ENCODE measurements around the gene VPS29. TPM values are rescaled to one million over a fixed set of nuclear protein-coding genes. Genes with fewer than 3 reads are reported as not detected.
"Not testable (repeated sequence)": the region's sequence is repeated elsewhere in the genome, so short reads cannot be mapped to it uniquely, and the experiment has no call there.

VPS29 gene
- total RNA-seq, 1 donor from 2014 or later = 72.6 TPM

- TF ChIP-seq CTCF (conservative IDR thresholded peaks at IDR 0.05) = no peak
- Mint-ChIP-seq H3K9me3 (no peaks in the 10 kb centered on the region), H3K27ac (peak overlapping the region; percentile 97), H3K4me1 (ENCODE audit: unreplicated experiment) (peaks cover 14% of the 10 kb centered on the region), H3K36me3 (peaks cover 6% of the 10 kb centered on the region), H3K4me3 (peak overlapping the region; percentile 100), H3K27me3 (no peaks in the 10 kb centered on the region)
- DNase-seq (ENCODE audit: extremely low spot score, unreplicated experiment) = no peak
These were observed 34.1 kb downstream of the VPS29 start for GRCh38 chr12:110467847-110468213.

GRCh38 chr12:110466791-110467190 is 35.1 kb downstream of the VPS29 start:
- Mint-ChIP-seq H3K36me3 (peaks cover 6% of the 10 kb centered on the region), H3K4me1 (ENCODE audit: unreplicated experiment) (peaks cover 14% of the 10 kb centered on the region), H3K27ac (no peak overlapping the region), H3K9me3 (no peaks in the 10 kb centered on the region), H3K4me3 (peak overlapping the region; percentile 100), H3K27me3 (no peaks in the 10 kb centered on the region)
- no peak for TF ChIP-seq CTCF (conservative IDR thresholded peaks at IDR 0.05)
- no peak for DNase-seq (ENCODE audit: extremely low spot score, unreplicated experiment)

- not testable (repeated sequence) for H3K27me3 Mint-ChIP-seq
These were observed 36.1 kb downstream of the VPS29 start for GRCh38 chr12:110465765-110466164.

GRCh38 chr12:110465024-110465423 is 36.9 kb downstream of the VPS29 start:
- TF ChIP-seq CTCF (conservative IDR thresholded peaks at IDR 0.05) = no peak
- Mint-ChIP-seq H3K4me1 (ENCODE audit: unreplicated experiment) (peaks cover 14% of the 10 kb centered on the region), H3K9me3 (no peaks in the 10 kb centered on the region), H3K27me3 (no peaks in the 10 kb centered on the region), H3K27ac (no peak overlapping the region), H3K36me3 (peaks cover 6% of the 10 kb centered on the region), H3K4me3 (no peak overlapping the region)
- DNase-seq (ENCODE audit: extremely low spot score, unreplicated experiment) = no peak

More at GRCh38 chr12:110465765-110466164, 36.1 kb downstream of the VPS29 start:
- peaks cover 14% of the 10 kb centered on the region for H3K4me1 Mint-ChIP-seq (ENCODE audit: unreplicated experiment)
- H3K27ac Mint-ChIP-seq; H3K9me3 Mint-ChIP-seq; H3K36me3 Mint-ChIP-seq; DNase-seq (ENCODE audit: extremely low spot score, unreplicated experiment): not testable (repeated sequence)
- H3K4me3 Mint-ChIP-seq = peak overlapping the region; percentile 50

GRCh38 chr12:110461189-110461588 is 40.7 kb downstream of the VPS29 start:
- not testable (repeated sequence) for H3K27ac Mint-ChIP-seq; H3K27me3 Mint-ChIP-seq; H3K36me3 Mint-ChIP-seq; H3K4me1 Mint-ChIP-seq (ENCODE audit: unreplicated experiment); H3K4me3 Mint-ChIP-seq; DNase-seq (ENCODE audit: extremely low spot score, unreplicated experiment); H3K9me3 Mint-ChIP-seq

- Mint-ChIP-seq H3K4me1 (ENCODE audit: unreplicated experiment) (no peaks in the 10 kb centered on the region), H3K36me3 (peaks cover 3% of the 10 kb centered on the region), H3K9me3 (no peaks in the 10 kb centered on the region), H3K27me3 (no peaks in the 10 kb centered on the region), H3K27ac (no peak overlapping the region), H3K4me3 (no peak overlapping the region)
- TF ChIP-seq CTCF (conservative IDR thresholded peaks at IDR 0.05) = no peak
- no peak for DNase-seq (ENCODE audit: extremely low spot score, unreplicated experiment)
These were observed 43.2 kb downstream of the VPS29 start for GRCh38 chr12:110458756-110459155.

Data from type B pancreatic cell (in vitro differentiated cells).